Nephron (organoid): Measurements from ENCODE around the gene VAV2.
A peak's percentile ranks its signal among the peaks of the same experiment; 100 is the strongest.

Source experiments
- H3K27ac Mint-ChIP-seq, 3 experiments: 2 replicates each; pipeline ENCODE4 v1.8.0; 2020; ENCODE audit warnings: mixed read lengths in 3 of 3, mild to moderate bottlenecking in 2 of 3, moderate library complexity in 1 of 3
- H3K27me3 Mint-ChIP-seq: 2 replicates; pipeline ENCODE4 v1.8.0; 2021; ENCODE audit warnings: low read depth, mild to moderate bottlenecking, moderate library complexity, mixed read lengths
- H3K36me3 Mint-ChIP-seq: 2 replicates; pipeline ENCODE4 v1.8.0; 2020; ENCODE audit warnings: low read depth, mixed read lengths
- H3K4me1 Mint-ChIP-seq: 2 replicates; pipeline ENCODE4 v1.8.0; 2020; ENCODE audit warnings: mixed read lengths
- H3K4me3 Mint-ChIP-seq, 3 experiments: 2 replicates each; pipeline ENCODE4 v1.8.0; 2020; ENCODE audit warnings: mild to moderate bottlenecking in 3 of 3, mixed read lengths in 3 of 3, moderate library complexity in 2 of 3
- H3K9me3 Mint-ChIP-seq: 2 replicates; pipeline ENCODE4 v1.8.0; 2020; ENCODE audit warnings: mixed read lengths
- TF ChIP-seq, protein P1 (sequence below), 3 experiments: fragments of 200-600 bp; sonication (generic); IDR thresholded peaks; one replicate each; pipeline ENCODE4 v1.5.0; 2021; ENCODE audit warnings: antibody characterized with exemption in 3 of 3; ENCODE audit not compliant: unreplicated experiment in 3 of 3

Gene VAV2

DNA sequence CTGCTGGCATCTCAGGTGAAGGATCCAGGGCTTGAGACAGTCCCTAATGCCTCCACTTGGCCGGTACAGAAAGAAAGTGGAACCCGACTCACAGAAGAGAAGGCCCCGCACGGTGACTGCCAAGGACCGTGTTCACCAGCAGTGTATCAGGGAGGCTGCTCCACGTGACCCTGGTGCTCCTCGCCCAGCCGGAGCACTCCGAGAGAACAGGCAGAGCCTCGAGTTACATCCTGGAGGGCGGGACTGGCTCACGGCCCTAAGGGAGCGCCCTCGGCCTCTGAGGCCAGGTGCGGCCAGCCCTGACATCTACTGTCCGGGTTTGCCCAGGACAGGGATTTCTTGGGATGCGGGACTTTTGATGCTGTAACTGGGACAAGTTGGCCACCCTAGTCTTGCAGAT is 149.9 kb downstream of the VAV2 start:
- peak overlapping the region in 2 of 3 experiments; percentile 21 to 54 for H3K27ac Mint-ChIP-seq
- peaks cover 64% of the 10 kb centered on the region for H3K4me1 Mint-ChIP-seq
- H3K36me3 Mint-ChIP-seq = no peaks in the 10 kb centered on the region
- H3K27me3 Mint-ChIP-seq = peaks cover 5% of the 10 kb centered on the region
- TF ChIP-seq, protein P1, sequence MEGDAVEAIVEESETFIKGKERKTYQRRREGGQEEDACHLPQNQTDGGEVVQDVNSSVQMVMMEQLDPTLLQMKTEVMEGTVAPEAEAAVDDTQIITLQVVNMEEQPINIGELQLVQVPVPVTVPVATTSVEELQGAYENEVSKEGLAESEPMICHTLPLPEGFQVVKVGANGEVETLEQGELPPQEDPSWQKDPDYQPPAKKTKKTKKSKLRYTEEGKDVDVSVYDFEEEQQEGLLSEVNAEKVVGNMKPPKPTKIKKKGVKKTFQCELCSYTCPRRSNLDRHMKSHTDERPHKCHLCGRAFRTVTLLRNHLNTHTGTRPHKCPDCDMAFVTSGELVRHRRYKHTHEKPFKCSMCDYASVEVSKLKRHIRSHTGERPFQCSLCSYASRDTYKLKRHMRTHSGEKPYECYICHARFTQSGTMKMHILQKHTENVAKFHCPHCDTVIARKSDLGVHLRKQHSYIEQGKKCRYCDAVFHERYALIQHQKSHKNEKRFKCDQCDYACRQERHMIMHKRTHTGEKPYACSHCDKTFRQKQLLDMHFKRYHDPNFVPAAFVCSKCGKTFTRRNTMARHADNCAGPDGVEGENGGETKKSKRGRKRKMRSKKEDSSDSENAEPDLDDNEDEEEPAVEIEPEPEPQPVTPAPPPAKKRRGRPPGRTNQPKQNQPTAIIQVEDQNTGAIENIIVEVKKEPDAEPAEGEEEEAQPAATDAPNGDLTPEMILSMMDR (IDR thresholded peaks at IDR 0.05; ENCODE audit: unreplicated experiment in 3 of 3) = no peak
- no peak overlapping the region for H3K4me3 Mint-ChIP-seq
- H3K9me3 Mint-ChIP-seq = no peaks in the 10 kb centered on the region

DNA sequence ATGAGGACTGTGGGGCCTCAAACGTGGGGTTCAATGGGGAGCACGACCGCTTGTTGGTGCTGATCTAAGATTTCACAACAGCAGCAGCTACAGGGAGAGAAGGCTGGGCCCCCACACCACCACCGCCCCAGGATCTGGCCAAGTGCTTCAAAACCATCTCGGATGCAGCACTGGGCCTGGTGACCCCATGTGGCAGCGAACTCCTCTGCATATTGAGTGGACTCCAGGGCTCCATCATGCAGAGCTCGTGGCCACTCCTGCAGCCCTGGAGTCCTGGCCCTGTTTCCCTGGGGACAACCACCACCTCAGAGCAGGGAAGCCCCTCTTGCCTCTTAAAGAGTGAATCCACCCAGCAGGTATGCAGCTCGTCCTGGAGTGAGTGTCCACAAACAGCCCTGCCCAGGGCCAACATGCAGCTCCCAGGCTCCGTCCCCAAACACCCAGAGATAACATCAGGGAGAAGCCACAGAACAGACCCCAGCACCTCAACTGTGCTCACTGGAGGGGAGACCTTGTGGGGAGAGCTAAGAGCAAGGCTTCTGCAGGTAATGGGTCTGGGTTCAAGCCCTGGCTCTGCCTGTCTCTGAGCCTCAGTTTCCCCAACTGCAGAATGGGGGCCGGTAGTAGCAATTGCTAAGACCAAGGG is 150.8 kb downstream of the VAV2 start:
- Mint-ChIP-seq H3K36me3 (no peaks in the 10 kb centered on the region), H3K27me3 (peaks cover 5% of the 10 kb centered on the region), H3K4me1 (peaks cover 68% of the 10 kb centered on the region), H3K4me3 (no peak overlapping the region), H3K9me3 (no peaks in the 10 kb centered on the region), H3K27ac (peak overlapping the region in 1 of 3 experiments; percentile 54)
- TF ChIP-seq, protein P1 (IDR thresholded peaks at IDR 0.05; ENCODE audit: unreplicated experiment in 3 of 3) = no peak

DNA sequence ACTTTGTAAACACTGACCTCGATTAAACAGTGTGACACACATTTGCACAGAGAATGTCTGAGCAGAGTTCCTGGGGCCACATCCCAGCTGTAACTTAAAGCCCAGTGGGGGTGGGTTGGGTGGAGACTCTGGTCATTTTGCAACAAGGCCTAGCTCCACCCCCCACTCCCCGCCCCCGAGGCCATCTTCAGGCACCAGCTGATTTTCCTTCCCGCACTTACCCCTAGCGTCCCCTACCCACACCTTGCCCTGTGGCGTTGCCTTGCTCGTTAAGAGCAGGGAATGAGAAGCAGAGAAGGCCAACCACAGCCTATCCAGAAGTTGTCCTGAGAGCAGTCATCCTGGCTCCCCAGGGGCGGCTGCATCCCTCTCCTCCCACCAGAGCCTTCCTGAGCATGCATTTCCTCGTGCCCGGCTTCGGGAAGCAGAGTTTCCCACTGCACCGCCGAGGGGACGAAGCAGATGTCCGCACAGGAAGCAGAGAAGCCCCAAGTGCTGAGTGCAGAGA is 152.2 kb downstream of the VAV2 start:
- Mint-ChIP-seq H3K4me3 (no peak overlapping the region), H3K27me3 (peaks cover 5% of the 10 kb centered on the region), H3K4me1 (peaks cover 70% of the 10 kb centered on the region), H3K9me3 (no peaks in the 10 kb centered on the region), H3K36me3 (no peaks in the 10 kb centered on the region), H3K27ac (peak overlapping the region in 2 of 3 experiments; percentile 44 to 72)
- TF ChIP-seq, protein P1 (IDR thresholded peaks at IDR 0.05; ENCODE audit: unreplicated experiment in 3 of 3) = no peak

DNA sequence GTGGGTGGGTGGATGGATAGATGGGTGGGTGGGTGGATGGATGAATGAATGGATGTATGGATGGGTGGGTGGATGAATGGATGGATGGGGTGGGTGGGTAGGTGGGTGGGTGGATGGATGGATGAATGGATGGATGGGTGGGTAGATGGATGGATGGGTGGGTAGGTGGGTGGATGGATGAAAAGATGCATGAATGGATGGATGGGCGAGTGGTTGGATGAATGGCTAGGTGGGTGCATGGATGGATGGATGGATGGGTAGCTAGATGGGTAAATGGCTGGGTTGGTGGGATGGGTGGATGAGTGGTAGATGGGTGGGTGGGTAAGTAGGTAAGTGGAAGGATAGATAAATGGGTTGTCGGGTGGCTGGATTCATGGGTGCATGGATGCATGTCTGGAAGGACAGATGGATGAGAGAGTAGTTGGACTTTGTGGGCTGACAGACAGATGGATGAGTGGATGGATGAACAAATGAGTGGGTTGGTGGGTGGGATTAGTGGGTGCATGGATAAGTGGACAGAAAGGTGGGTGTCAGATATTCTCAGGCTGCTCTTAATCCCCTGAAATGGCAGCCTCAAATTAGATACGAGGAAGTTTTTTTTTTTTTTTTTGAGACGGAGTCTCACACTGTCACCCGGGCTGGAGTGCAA is 153.1 kb downstream of the VAV2 start:
- H3K36me3 Mint-ChIP-seq = no peaks in the 10 kb centered on the region
- H3K27ac Mint-ChIP-seq = no peak overlapping the region
- peaks cover 5% of the 10 kb centered on the region for H3K27me3 Mint-ChIP-seq
- no peak overlapping the region for H3K4me3 Mint-ChIP-seq
- H3K9me3 Mint-ChIP-seq = no peaks in the 10 kb centered on the region
- TF ChIP-seq, protein P1 (IDR thresholded peaks at IDR 0.05; ENCODE audit: unreplicated experiment in 3 of 3) = no peak
- H3K4me1 Mint-ChIP-seq = peaks cover 62% of the 10 kb centered on the region

DNA sequence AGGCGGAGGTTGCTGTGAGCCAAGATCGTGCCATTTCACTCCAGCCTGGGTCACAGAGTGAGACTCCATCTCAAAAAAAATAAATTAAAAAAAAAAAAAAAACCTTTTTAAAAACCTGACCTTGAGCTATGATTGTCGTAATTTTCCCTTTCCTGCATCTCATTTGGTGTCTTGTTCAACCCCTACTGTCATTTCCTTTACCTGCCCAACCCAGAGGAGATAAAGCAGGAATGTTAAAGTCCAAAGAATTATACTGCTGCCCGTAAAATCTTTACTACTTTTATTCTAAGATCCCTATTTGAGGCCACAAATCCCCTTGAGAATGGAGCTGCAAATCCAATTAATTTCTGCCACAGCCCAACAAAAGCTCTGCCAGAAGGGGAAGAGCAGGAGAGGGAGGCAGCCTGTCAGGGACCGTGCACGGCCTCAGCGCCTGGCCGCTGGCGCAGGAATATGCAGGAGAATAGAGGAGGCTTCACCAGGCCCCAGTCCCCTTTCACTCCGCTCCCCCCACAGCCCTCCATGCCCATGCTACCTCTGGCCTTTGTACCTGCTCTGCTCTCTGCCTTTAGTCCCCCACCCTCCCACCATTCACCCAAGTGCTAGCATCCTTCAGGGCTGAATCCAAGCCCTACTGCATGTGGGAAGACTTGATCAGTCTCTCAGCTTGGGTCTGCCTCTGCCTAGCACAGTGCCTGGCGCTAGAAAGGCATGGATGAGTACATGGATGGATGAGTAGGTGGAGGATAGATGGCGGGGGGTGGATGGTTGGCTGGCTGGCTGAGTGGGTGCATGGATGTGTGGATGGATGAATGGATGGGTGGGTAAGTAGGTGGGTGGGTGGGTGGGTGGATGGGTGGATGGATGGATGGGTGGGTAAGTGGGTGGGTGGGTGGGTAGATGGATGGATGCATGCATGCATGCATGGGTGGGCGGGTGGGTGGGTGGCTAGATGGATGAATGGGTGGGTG is 154.2 kb downstream of the VAV2 start:
- peak overlapping the region in 2 of 3 experiments; percentile 34 to 68 for H3K27ac Mint-ChIP-seq
- TF ChIP-seq, protein P1 (IDR thresholded peaks at IDR 0.05; ENCODE audit: unreplicated experiment in 3 of 3) = no peak
- no peaks in the 10 kb centered on the region for H3K36me3 Mint-ChIP-seq
- H3K4me1 Mint-ChIP-seq = peaks cover 51% of the 10 kb centered on the region
- H3K9me3 Mint-ChIP-seq = no peaks in the 10 kb centered on the region
- no peak overlapping the region for H3K4me3 Mint-ChIP-seq
- peaks cover 5% of the 10 kb centered on the region for H3K27me3 Mint-ChIP-seq
